Uterus (tissue), 2 donors: Measurements from ENCODE around the gene PCGF2.

Source experiments
- CTCF ChIP-seq, 4 experiments: fragments of 200-600 bp in 2 of 4; fragments of 450-650 bp in 2 of 4; sonication (generic) in 2 of 4; IDR thresholded peaks; one replicate each; pipeline ENCODE4 v1.5.1; 2016 to 2019; ENCODE audit warnings: antibody characterized with exemption in 4 of 4, mild to moderate bottlenecking in 2 of 4, moderate library complexity in 1 of 4
- POLR2A ChIP-seq, 2 donors: fragments of 450-650 bp; IDR thresholded peaks; one replicate each; pipeline ENCODE4 v1.6.1; 2016; ENCODE audit warnings: antibody characterized with exemption in 2 of 2, mild to moderate bottlenecking in 1 of 2, moderate library complexity in 1 of 2

- TF ChIP-seq POLR2A (IDR thresholded peaks at IDR 0.05) (no peak), CTCF (IDR thresholded peaks at IDR 0.05) (no peak)
Observed at GRCh38 chr17:38705523-38705802, 42.7 kb downstream of the PCGF2 start.
